ENCODE results near the gene ALPK3.

The ALPK3 gene

GRCh38 chr15:84816694-84817465 lies at the start of gene ALPK3:
ALPK3 (plus strand) TSS chr15:84817356; CDS start chr15:84817453, 97 bp downstream.
- H3K4me3 ChIP-seq (ENCODE audit: control insufficient read depth, low read depth, low read length) = no peak within 1 kb of the TSS
- no peak for DNase-seq (ENCODE audit: low read depth)
- TF ChIP-seq CTCF (IDR thresholded peaks at IDR 0.05; ENCODE audit: control insufficient read depth, insufficient read depth, low read depth, low read length, missing control alignments) = no peak

DNA sequence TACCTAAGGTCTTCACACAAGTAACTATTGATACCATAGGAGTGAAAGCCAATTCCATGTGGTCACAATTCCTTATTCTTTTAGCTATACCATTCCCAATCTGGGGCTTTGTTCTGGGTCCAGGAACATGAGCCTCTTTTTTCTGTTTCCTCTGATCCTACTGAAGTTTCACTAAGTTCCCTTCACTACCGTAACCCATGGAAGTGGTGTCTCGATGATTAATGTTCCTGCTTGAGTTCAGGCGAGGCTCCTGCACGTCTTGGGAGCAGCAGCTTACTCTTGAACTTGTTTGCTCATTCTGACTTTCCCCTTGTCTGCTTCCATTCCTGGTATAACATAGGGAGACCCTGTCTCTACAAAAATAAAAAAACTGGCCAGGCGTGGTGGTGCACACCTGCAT lies 45.1 kb upstream of the ALPK3 start:
- no peak for TF ChIP-seq CTCF (IDR thresholded peaks at IDR 0.05; ENCODE audit: control insufficient read depth, insufficient read depth, low read depth, low read length, missing control alignments)
- no peak for DNase-seq (ENCODE audit: low read depth)

GRCh38 chr15:84772467-84772866 lies 44.7 kb upstream of the ALPK3 start:
- no peak for TF ChIP-seq CTCF (IDR thresholded peaks at IDR 0.05; ENCODE audit: control insufficient read depth, insufficient read depth, low read depth, low read length, missing control alignments)
- DNase-seq (ENCODE audit: low read depth) = no peak
- H3K4me3 ChIP-seq (ENCODE audit: control insufficient read depth, low read depth, low read length) = no peak overlapping the region

More for the DNA sequence above, 45.1 kb upstream of the ALPK3 start:
- no peak overlapping the region for H3K4me3 ChIP-seq (ENCODE audit: control insufficient read depth, low read depth, low read length)

- no peak for TF ChIP-seq CTCF (IDR thresholded peaks at IDR 0.05; ENCODE audit: control insufficient read depth, insufficient read depth, low read depth, low read length, missing control alignments)
- no peak for DNase-seq (ENCODE audit: low read depth)
Measured at GRCh38 chr15:84773716-84774115, 43.4 kb upstream of the ALPK3 start.

DNA sequence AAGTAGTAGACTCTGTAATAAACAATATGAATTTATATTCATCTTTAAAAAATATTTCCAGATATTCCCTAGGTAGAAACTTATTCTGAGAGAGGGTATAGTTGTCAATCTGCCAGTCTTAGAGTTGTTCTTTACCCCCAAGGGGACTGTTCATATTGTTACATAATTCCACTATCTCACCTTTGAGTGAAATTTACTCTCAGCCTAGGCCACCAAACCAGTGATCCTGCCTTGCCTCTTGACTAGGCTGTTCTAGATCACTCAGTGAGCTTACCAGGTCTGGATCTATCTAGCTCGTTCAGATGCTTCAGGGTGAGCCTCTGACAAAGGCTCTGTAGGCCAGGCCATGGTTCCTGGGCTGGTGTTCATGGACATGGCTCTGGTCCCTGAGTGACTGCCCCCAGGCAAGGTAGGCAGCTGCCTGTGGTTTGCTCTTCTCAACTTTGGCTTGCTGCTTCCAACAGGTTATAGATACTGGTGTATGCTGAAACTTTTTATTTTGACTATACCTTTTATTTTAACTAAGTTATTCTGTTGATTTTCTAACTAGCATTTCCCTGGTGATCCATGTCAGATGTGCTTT lies 41.2 kb upstream of the ALPK3 start:
- DNase-seq (ENCODE audit: low read depth) = no peak
- TF ChIP-seq CTCF (IDR thresholded peaks at IDR 0.05; ENCODE audit: control insufficient read depth, insufficient read depth, low read depth, low read length, missing control alignments) = no peak
- no peak overlapping the region for H3K4me3 ChIP-seq (ENCODE audit: control insufficient read depth, low read depth, low read length)

More at GRCh38 chr15:84773716-84774115, 43.4 kb upstream of the ALPK3 start:
- no peak overlapping the region for H3K4me3 ChIP-seq (ENCODE audit: control insufficient read depth, low read depth, low read length)

- no peak overlapping the region for H3K4me3 ChIP-seq (ENCODE audit: control insufficient read depth, low read depth, low read length)
- no peak for DNase-seq (ENCODE audit: low read depth)
- no peak for TF ChIP-seq CTCF (IDR thresholded peaks at IDR 0.05; ENCODE audit: control insufficient read depth, insufficient read depth, low read depth, low read length, missing control alignments)
Measured at GRCh38 chr15:84778194-84778593, 39.0 kb upstream of the ALPK3 start.

Measured in AG09309 (cell line).